Loucy (cell line): ENCODE data around the gene FFAR3.

Experiments used
- H2AFZ ChIP-seq: fragments of 200-600 bp; sonication (generic); 2 replicates; pipeline ENCODE4 v1.6.0; 2016; ENCODE audit warnings: antibody characterized with exemption, mild to moderate bottlenecking, low read length, moderate library complexity
- H3F3A ChIP-seq: fragments of 200-600 bp; 2 replicates; pipeline ENCODE4 v1.6.0; 2016; ENCODE audit warnings: antibody characterized with exemption, low read depth, mild to moderate bottlenecking
- H3K27me3 ChIP-seq: fragments of 200-600 bp; sonication (generic); 2 replicates; pipeline ENCODE4 v1.6.1; 2014; ENCODE audit warnings: low read length, mild to moderate bottlenecking; ENCODE audit not compliant: insufficient read depth, poor library complexity, severe bottlenecking
- H3K36me3 ChIP-seq: fragments of 200-600 bp; sonication (generic); 2 replicates; pipeline ENCODE4 v1.6.1; 2016; ENCODE audit warnings: low read length; ENCODE audit not compliant: insufficient read depth
- H3K4me1 ChIP-seq: fragments of 200-600 bp; sonication (generic); 2 replicates; pipeline ENCODE4 v1.5.1; 2014; ENCODE audit warnings: low read length, mild to moderate bottlenecking; ENCODE audit not compliant: insufficient read depth, poor library complexity, severe bottlenecking
- H3K4me2 ChIP-seq: fragments of 200-600 bp; sonication (generic); 2 replicates; pipeline ENCODE4 v1.6.0; 2014; ENCODE audit warnings: antibody characterized with exemption, low read length, low read depth, mild to moderate bottlenecking; ENCODE audit not compliant: poor library complexity, severe bottlenecking
- H3K4me3 ChIP-seq: fragments of 200-600 bp; sonication (generic); 2 replicates; pipeline ENCODE4 v1.5.1; 2014; ENCODE audit warnings: low read length, mild to moderate bottlenecking, mixed read lengths; ENCODE audit not compliant: poor library complexity, severe bottlenecking
- H3K79me2 ChIP-seq: fragments of 200-600 bp; sonication (generic); 2 replicates; pipeline ENCODE4 v1.6.1; 2014; ENCODE audit warnings: low read length; ENCODE audit not compliant: insufficient read depth
- H3K9ac ChIP-seq: fragments of 200-600 bp; sonication (generic); 2 replicates; pipeline ENCODE4 v1.6.0; 2014; ENCODE audit warnings: mild to moderate bottlenecking, low read depth, low read length, moderate library complexity; ENCODE audit not compliant: poor library complexity, severe bottlenecking
- H3K9me2 ChIP-seq: fragments of 200-600 bp; sonication (generic); replicated peaks from 2 replicates; pipeline ENCODE4 v1.6.1; 2016; ENCODE audit warnings: low read depth, low read length, mixed read lengths
- H3K9me3 ChIP-seq: fragments of 200-600 bp; sonication (generic); 2 replicates; pipeline ENCODE4 v1.6.1; 2014; ENCODE audit warnings: mild to moderate bottlenecking, antibody characterized with exemption, low read length, low read depth; ENCODE audit not compliant: insufficient read depth
- H4K20me1 ChIP-seq: fragments of 200-600 bp; sonication (generic); 2 replicates; pipeline ENCODE4 v1.6.0; 2014; ENCODE audit warnings: antibody characterized with exemption, low read length, mild to moderate bottlenecking; ENCODE audit not compliant: insufficient read depth, poor library complexity, severe bottlenecking
- CTCF ChIP-seq: fragments of 200-600 bp; sonication (generic); conservative IDR thresholded peaks from 2 replicates; pipeline ENCODE4 v1.5.1; 2014; ENCODE audit warnings: mild to moderate bottlenecking, antibody characterized with exemption, low read length
- EZH2phosphoT487 ChIP-seq: fragments of 200-600 bp; IDR thresholded peaks from 2 replicates; pipeline ENCODE4 v1.6.1; 2018; ENCODE audit warnings: antibody characterized with exemption, mild to moderate bottlenecking, moderate library complexity, borderline replicate concordance

FFAR3 gene

GRCh38 chr19:35357867-35358573 lies at the start of gene FFAR3:
FFAR3 (plus strand) TSS chr19:35358460; CDS start chr19:35358891, 431 bp downstream.
- Histone ChIP-seq H3K9me2 (no peaks in the 10 kb centered on the region), H3K79me2 (no peaks in the 10 kb centered on the region), H3K9ac (no peak within 1 kb of the TSS), H3K4me3 (no peak within 1 kb of the TSS), H3K36me3 (no peaks in the 10 kb centered on the region), H4K20me1 (no peaks in the 10 kb centered on the region), H3K9me3 (no peaks in the 10 kb centered on the region), H3K4me2 (no peak within 1 kb of the TSS), H3K27me3 (no peaks in the 10 kb centered on the region), H3F3A (no peaks in the 10 kb centered on the region), H3K4me1 (peaks cover 3% of the 10 kb centered on the region), H2AFZ (0 out of 2 replicates have a peak within 1 kb of the TSS, but pooled peaks have one; percentile 41)
- TF ChIP-seq CTCF (no peak), EZH2phosphoT487 (no peak)

DNA sequence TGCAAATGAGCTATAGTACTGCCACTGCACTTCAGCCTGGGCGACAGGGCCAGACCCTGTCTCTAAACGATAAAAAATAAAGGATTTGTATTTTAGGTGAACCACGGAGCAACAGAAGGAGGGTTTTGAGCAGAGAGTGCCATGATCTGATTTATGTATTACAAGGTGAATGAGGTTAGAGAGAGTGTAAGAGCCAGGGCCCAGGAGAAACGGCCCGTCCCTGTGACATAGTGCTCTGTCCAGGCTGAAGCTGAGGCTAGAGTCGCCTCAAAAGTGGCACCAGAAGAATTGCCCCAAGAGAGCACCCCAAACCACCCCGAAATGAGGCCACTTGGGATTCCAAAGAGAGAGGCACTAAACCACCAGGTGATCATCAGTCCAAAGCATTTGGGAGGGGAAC lies 49.4 kb upstream of the FFAR3 start:
- no peaks in the 10 kb centered on the region for H3K36me3 ChIP-seq
- H3K9me2 ChIP-seq, result no peaks in the 10 kb centered on the region
- H3K9ac ChIP-seq, result no peak overlapping the region
- H3K27me3 ChIP-seq, result no peaks in the 10 kb centered on the region
- no peaks in the 10 kb centered on the region for H3F3A ChIP-seq
- H3K9me3 ChIP-seq, result no peaks in the 10 kb centered on the region
- no peak overlapping the region for H2AFZ ChIP-seq
- H3K4me3 ChIP-seq, result no peak overlapping the region
- H3K79me2 ChIP-seq, result no peaks in the 10 kb centered on the region
- TF ChIP-seq CTCF, result no peak
- no peak for TF ChIP-seq EZH2phosphoT487
- H4K20me1 ChIP-seq, result no peaks in the 10 kb centered on the region
- H3K4me1 ChIP-seq, result peaks cover 26% of the 10 kb centered on the region
- H3K4me2 ChIP-seq, result no peak overlapping the region

- Histone ChIP-seq H3F3A (no peaks in the 10 kb centered on the region), H3K4me1 (peaks cover 29% of the 10 kb centered on the region), H3K27me3 (no peaks in the 10 kb centered on the region), H3K79me2 (no peaks in the 10 kb centered on the region), H3K4me2 (no peak overlapping the region), H3K9me3 (no peaks in the 10 kb centered on the region), H3K36me3 (no peaks in the 10 kb centered on the region), H3K9ac (no peak overlapping the region), H3K4me3 (no peak overlapping the region), H4K20me1 (no peaks in the 10 kb centered on the region), H2AFZ (no peak overlapping the region), H3K9me2 (no peaks in the 10 kb centered on the region)
- TF ChIP-seq EZH2phosphoT487 (no peak), CTCF (no peak)
Measured at GRCh38 chr19:35309481-35310279, 48.6 kb upstream of the FFAR3 start.
